Activated naive CD8-positive, alpha-beta T cell treated with anti-CD3 and anti-CD28 coated beads, Interleukin-2, amount 50 U/mL, for 24 hours (primary cell): Measurements from ENCODE around the gene RAB3GAP1.

Experiments used
- ATAC-seq: fragments of 150-1000 bp; cut with Tn5 transposase; one replicate; pipeline ENCODE4 v1.10.0; 2021
- DNase-seq: peaks from one replicate; pipeline ENCODE4 v3.0.0; 2021
- H3K27ac Mint-ChIP-seq: one replicate; pipeline ENCODE4 v1.8.0; 2021; ENCODE audit warnings: mild to moderate bottlenecking, mixed read lengths
- H3K27me3 Mint-ChIP-seq: one replicate; pipeline ENCODE4 v1.8.0; 2021; ENCODE audit warnings: mixed read lengths
- H3K36me3 Mint-ChIP-seq: one replicate; pipeline ENCODE4 v1.8.0; 2021; ENCODE audit warnings: low read depth, mixed read lengths
- H3K4me1 Mint-ChIP-seq: one replicate; pipeline ENCODE4 v1.8.0; 2021; ENCODE audit warnings: mixed read lengths
- H3K4me3 Mint-ChIP-seq: one replicate; pipeline ENCODE4 v1.8.0; 2021; ENCODE audit warnings: mild to moderate bottlenecking, moderate library complexity, mixed read lengths
- H3K9me3 Mint-ChIP-seq: one replicate; pipeline ENCODE4 v1.8.0; 2021; ENCODE audit warnings: mixed read lengths

The RAB3GAP1 gene

DNA sequence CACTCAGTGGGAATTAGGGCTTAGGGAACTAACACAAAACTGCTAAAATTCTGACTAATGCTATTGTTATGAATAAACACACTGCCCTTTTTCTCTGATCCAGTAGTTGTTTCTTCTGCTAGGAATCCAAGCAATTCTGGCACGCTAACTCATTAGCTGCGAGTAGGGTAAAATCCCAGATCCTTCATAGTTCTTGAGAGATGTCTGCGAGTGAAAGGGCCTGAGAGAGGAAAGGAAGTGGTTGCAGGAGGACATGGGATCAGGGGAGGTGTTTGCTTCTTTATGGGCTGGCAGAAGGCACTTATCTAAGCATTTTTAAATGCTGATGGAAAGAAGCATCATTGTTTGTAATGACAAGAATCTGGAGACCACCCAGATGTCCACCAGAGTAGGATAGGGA is 14.3 kb upstream of the RAB3GAP1 start:
- H3K27me3 Mint-ChIP-seq = peaks cover 2% of the 10 kb centered on the region
- H3K4me3 Mint-ChIP-seq = no peak overlapping the region
- no peak for DNase-seq
- no peaks in the 10 kb centered on the region for H3K9me3 Mint-ChIP-seq
- no peak for ATAC-seq
- H3K27ac Mint-ChIP-seq = no peak overlapping the region
- no peaks in the 10 kb centered on the region for H3K4me1 Mint-ChIP-seq
- H3K36me3 Mint-ChIP-seq = no peaks in the 10 kb centered on the region

DNA sequence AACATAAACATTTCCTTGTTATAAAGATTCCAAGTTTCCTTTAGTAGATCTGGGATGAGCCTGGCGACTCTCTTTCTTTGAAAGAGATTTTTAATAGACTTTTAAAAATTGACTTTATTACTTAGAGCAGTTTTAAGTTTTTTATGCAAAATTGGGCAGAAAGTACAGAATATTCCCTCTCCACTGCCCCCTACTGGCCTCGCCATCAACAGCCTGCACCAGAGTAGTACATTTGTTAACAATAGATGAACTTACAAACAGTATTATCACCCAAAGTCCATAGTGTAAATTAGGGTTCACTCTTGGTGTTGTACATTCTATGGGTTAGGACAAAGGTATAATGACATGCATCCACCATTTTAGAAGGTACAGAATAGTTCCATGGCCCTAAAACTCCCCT is 8.7 kb upstream of the RAB3GAP1 start:
- H3K27me3 Mint-ChIP-seq = peaks cover 2% of the 10 kb centered on the region
- H3K4me3 Mint-ChIP-seq = no peak overlapping the region
- no peaks in the 10 kb centered on the region for H3K4me1 Mint-ChIP-seq
- H3K27ac Mint-ChIP-seq = no peak overlapping the region
- no peak for ATAC-seq
- no peaks in the 10 kb centered on the region for H3K9me3 Mint-ChIP-seq
- DNase-seq = peak; percentile 45
- H3K36me3 Mint-ChIP-seq = no peaks in the 10 kb centered on the region

DNA sequence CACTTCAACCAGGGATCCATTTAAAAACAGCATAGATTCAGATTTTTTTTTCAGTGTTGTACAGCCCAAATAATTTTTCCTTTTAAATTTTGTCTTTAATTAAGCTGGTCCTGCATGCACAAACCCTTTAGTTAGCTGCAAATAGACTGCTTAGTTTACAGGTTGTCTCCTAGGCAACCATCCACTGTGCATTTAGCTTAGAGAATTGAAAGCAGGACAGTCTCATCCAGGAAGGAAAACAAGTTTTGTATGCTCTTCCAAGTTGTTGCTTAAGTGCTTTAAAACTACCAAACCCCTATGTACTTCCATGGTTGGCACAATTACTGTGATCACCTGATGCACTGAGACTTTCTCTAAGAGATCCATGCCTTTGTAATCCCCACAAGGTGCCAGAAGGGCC is 4.8 kb upstream of the RAB3GAP1 start, which contains the start of gene MAP3K19:
TSS of gene MAP3K19 (minus strand) at position 148 of the 400 bp plus-strand sequence. CDS start 22,800 bp downstream, outside the sequence.
- H3K9me3 Mint-ChIP-seq = no peaks in the 10 kb centered on the region
- H3K4me3 Mint-ChIP-seq = no peak within 1 kb of the TSS
- no peak within 1 kb of the TSS for H3K27ac Mint-ChIP-seq
- no peaks in the 10 kb centered on the region for H3K36me3 Mint-ChIP-seq
- DNase-seq (no peak), ATAC-seq (no peak)
- H3K27me3 Mint-ChIP-seq = no peaks in the 10 kb centered on the region
- H3K4me1 Mint-ChIP-seq = peaks cover 17% of the 10 kb centered on the region

DNA sequence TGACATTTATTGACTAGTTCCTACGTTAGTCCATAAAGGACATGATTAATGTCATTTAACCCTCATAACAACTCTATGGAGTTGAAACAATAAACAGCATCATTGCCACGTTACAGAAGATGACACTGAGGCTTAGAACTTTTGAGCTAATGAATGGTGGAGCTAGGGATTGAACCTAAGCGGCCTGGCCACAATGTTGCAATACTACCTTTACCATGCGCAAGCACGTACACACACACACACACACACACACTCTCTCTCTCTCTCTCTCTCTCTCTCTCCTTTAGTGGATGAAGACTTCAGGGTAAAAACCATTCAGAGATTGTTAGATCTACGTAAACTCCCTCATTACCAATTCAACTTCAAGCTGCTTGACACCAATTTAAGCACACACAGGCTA is 4.0 kb upstream of the RAB3GAP1 start:
- Mint-ChIP-seq H3K9me3 (no peaks in the 10 kb centered on the region), H3K36me3 (peaks cover 3% of the 10 kb centered on the region), H3K4me3 (no peak overlapping the region), H3K27ac (no peak overlapping the region), H3K27me3 (peaks cover 2% of the 10 kb centered on the region), H3K4me1 (peaks cover 23% of the 10 kb centered on the region)
- ATAC-seq (no peak), DNase-seq (no peak)

DNA sequence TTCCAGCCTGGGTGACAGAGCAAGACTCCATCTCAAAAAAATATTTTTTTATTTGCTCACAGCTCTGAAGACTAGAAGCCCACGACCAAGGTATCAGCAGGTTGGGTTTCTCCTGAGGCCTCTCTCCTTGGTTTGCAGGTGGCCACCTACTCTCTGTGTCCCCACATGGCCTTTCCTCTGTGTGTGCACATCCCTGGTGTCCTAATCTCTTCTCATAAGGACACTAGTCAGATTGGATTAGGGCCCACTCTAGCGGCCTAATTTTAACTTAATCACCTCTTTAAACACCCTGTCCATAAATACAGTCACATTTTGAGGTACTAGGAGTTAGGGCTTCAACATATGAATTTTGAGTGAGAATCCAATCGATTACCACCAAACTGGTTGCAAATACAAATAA is 2.0 kb upstream of the RAB3GAP1 start:
- Mint-ChIP-seq H3K4me3 (no peak overlapping the region), H3K36me3 (peaks cover 7% of the 10 kb centered on the region), H3K27me3 (peaks cover 2% of the 10 kb centered on the region), H3K4me1 (peaks cover 42% of the 10 kb centered on the region), H3K9me3 (no peaks in the 10 kb centered on the region), H3K27ac (no peak overlapping the region)
- ATAC-seq (no peak), DNase-seq (no peak)

DNA sequence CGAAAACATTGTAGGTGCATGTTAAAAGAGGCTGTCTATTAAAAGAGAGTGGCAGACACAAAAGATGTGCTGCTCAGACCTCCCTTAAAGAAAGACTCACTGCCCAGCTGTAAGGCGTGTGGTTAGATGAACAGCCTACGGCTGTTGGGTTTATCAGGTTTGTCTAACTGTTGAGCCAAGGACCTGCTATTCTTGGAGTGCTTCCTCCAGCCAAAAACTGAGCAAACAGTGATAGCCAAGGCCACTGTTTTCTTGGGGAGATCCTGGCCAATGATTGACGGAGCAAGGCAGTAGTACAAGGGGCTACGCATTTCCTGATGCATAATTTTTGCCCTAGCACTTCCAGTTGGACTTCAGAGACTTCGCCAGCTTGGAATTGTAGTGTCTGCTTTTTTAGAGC is 1.4 kb upstream of the RAB3GAP1 start:
- Mint-ChIP-seq H3K4me3 (peak overlapping the region; percentile 89), H3K27ac (peak overlapping the region; percentile 52), H3K36me3 (peaks cover 9% of the 10 kb centered on the region), H3K27me3 (peaks cover 2% of the 10 kb centered on the region), H3K4me1 (peaks cover 45% of the 10 kb centered on the region), H3K9me3 (no peaks in the 10 kb centered on the region)
- ATAC-seq (no peak), DNase-seq (no peak)

DNA sequence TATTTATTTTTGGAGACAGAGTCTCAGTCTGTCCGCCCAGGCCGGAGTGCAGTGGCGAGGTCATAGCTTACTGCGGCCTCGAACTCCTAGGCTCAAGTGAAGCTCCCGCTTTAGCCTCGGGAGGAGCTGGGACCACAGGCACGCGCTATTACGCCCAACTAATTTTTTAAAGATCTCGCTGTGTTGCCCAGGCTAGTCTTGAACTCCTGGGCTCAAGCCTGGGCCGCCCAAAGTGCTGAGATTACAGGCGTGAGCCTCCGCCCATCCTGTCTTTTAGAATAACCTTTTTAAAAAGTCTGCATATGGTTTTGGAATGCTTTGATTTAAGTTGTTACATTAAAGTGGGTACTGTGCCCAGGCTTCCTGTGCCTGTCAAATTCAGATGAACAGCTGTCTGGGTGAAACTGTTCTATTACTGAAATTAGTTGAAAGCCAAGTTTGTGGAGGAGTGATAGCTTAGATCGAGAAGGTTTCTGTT is 944 bp downstream of the RAB3GAP1 start:
- Mint-ChIP-seq H3K36me3 (peaks cover 18% of the 10 kb centered on the region), H3K27me3 (peaks cover 2% of the 10 kb centered on the region), H3K27ac (peak overlapping the region; percentile 99), H3K9me3 (no peaks in the 10 kb centered on the region), H3K4me3 (peak overlapping the region; percentile 89), H3K4me1 (peaks cover 65% of the 10 kb centered on the region)
- DNase-seq = peak; percentile 26
- peak; percentile 56 for ATAC-seq

DNA sequence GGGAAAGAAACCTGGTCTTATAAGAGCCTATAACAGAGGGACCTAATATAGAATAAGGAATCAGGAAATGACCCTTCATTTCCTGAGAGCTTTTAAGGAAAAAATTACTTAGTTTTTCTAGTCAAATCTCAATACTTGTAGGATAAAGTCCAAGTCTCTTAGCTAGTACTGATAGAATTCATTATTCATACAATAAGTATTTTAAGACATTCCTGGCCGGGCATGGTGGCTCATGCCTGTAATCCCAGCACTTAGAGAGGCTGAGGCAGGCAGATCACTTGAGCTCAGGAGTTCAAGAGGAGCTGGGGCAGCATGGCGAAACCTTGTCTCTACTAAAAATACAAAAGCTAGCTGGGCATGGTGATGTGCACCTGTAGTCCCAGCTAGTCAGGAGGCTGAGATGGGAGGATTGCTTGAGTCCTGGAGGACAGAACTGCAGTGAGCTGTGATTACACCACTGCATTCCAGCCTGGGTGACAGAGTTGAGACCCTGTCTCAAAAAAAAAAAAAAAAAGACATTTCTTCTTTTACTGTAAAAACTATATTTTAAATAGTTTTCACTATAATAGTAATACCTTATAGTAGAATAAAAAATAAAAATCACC is 3.2 kb downstream of the RAB3GAP1 start:
- H3K4me3 Mint-ChIP-seq = peak overlapping the region; percentile 89
- ATAC-seq (no peak), DNase-seq (no peak)
- peaks cover 27% of the 10 kb centered on the region for H3K36me3 Mint-ChIP-seq
- H3K9me3 Mint-ChIP-seq = no peaks in the 10 kb centered on the region
- H3K27me3 Mint-ChIP-seq = peaks cover 2% of the 10 kb centered on the region
- H3K27ac Mint-ChIP-seq = peak overlapping the region; percentile 99
- H3K4me1 Mint-ChIP-seq = peaks cover 71% of the 10 kb centered on the region

DNA sequence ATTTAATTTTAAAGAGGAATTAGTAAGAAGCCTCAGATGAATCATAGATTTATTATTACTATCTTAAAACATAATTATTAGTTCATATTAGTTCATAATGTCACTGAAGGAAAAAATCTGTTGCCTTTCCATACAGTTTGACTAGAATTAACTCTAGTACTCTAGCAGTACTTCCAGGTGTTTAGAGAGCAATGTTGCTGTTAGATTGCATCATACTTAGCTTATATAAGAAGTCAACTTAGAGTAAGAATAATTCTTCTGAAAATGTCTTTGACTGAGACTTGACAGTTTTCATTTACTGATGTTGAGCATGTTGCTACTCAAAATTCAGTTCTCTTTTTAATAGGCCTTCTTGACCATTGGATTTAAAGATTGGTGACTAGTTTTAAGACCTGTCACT is 4.7 kb downstream of the RAB3GAP1 start:
- Mint-ChIP-seq H3K4me1 (peaks cover 61% of the 10 kb centered on the region), H3K27ac (peak overlapping the region; percentile 81), H3K4me3 (no peak overlapping the region), H3K27me3 (peaks cover 2% of the 10 kb centered on the region), H3K9me3 (no peaks in the 10 kb centered on the region), H3K36me3 (peaks cover 36% of the 10 kb centered on the region)
- ATAC-seq (no peak), DNase-seq (no peak)

DNA sequence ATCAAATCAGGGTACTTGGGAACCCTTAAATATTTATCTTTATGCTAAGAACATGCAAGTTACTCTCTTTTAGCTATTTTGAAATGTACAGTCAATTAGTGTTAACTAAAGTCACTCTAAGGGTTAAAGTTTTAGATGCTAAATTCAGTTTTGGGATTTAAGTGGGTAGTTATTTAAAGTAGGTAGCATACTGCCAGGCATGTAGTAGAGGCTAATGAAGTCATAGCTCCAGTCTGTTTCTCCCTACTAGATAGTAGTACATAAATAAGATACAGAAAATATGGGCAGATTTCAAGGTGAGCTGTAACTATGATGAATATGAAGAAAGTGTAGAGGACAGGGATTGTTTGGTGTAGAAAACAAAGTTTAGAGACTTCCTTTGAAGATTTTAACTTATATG is 7.5 kb downstream of the RAB3GAP1 start:
- ATAC-seq (no peak), DNase-seq (no peak)
- Mint-ChIP-seq H3K9me3 (peaks cover 8% of the 10 kb centered on the region), H3K4me1 (peaks cover 59% of the 10 kb centered on the region), H3K27ac (no peak overlapping the region), H3K27me3 (no peaks in the 10 kb centered on the region), H3K4me3 (no peak overlapping the region), H3K36me3 (peaks cover 54% of the 10 kb centered on the region)

DNA sequence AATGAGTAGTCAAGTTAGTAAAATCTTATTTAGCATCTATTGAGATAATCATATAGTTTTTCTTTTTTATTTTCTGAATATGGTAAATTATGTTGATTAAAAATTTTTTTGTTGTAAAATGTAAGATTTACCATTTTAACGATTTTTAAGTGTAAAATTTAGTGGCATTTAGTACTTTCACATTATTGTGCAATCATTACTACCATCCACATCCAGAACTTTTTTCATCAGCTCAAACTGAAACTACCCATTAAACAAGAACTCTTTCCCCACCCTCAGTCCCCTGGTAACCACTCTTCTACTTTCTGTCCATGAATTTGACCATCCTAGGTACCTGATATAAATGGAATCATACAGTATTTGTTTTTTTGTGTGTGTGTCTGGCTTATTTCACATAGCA is 11.1 kb downstream of the RAB3GAP1 start:
- peaks cover 54% of the 10 kb centered on the region for H3K4me1 Mint-ChIP-seq
- peaks cover 8% of the 10 kb centered on the region for H3K9me3 Mint-ChIP-seq
- H3K36me3 Mint-ChIP-seq = peaks cover 62% of the 10 kb centered on the region
- ATAC-seq (no peak), DNase-seq (no peak)
- H3K27ac Mint-ChIP-seq = no peak overlapping the region
- H3K27me3 Mint-ChIP-seq = no peaks in the 10 kb centered on the region
- H3K4me3 Mint-ChIP-seq = no peak overlapping the region

DNA sequence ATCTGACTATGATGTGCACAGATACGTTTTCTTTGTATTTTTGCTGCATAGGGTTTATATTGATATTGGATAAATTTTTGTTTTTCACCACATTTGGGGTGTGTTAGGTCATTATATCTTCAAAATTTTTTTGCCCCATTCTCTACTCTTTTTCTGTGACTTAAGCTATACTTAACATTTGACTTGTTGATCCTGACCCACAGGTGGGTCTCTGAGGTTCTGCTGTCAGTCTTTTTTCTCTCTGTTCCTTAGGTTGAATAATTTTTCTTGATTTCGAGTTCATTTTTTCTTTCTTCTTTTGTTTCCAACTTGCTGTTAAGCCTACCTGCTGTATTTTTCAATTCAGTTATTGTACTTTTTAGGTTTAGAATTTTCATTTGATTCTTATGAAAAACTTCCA is 12.1 kb downstream of the RAB3GAP1 start:
- Mint-ChIP-seq H3K4me3 (no peak overlapping the region), H3K27ac (no peak overlapping the region), H3K4me1 (peaks cover 54% of the 10 kb centered on the region), H3K27me3 (no peaks in the 10 kb centered on the region), H3K36me3 (peaks cover 65% of the 10 kb centered on the region), H3K9me3 (peaks cover 14% of the 10 kb centered on the region)
- ATAC-seq (no peak), DNase-seq (no peak)

DNA sequence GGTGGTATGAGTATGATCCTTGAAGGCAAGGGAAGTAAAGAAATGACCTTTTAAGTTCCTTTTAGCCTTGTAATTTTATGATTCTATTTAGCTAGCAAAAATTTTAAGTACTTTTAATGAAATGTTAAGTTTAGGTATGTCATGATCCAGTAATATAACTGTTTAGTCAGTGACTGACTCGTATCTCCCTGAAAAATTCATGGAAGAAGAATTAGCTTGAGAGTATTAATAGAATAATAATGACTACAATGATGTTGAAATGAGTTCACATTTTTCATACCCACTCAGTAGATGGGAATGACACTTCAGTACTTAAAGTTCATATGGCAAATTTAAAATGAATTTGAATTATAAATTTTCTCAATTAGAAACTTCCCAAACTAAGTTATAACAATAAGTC is 14.6 kb downstream of the RAB3GAP1 start:
- Mint-ChIP-seq H3K4me3 (no peak overlapping the region), H3K27me3 (no peaks in the 10 kb centered on the region), H3K9me3 (peaks cover 28% of the 10 kb centered on the region), H3K27ac (no peak overlapping the region), H3K4me1 (peaks cover 60% of the 10 kb centered on the region), H3K36me3 (peaks cover 73% of the 10 kb centered on the region)
- no peak for ATAC-seq
- DNase-seq = no peak

DNA sequence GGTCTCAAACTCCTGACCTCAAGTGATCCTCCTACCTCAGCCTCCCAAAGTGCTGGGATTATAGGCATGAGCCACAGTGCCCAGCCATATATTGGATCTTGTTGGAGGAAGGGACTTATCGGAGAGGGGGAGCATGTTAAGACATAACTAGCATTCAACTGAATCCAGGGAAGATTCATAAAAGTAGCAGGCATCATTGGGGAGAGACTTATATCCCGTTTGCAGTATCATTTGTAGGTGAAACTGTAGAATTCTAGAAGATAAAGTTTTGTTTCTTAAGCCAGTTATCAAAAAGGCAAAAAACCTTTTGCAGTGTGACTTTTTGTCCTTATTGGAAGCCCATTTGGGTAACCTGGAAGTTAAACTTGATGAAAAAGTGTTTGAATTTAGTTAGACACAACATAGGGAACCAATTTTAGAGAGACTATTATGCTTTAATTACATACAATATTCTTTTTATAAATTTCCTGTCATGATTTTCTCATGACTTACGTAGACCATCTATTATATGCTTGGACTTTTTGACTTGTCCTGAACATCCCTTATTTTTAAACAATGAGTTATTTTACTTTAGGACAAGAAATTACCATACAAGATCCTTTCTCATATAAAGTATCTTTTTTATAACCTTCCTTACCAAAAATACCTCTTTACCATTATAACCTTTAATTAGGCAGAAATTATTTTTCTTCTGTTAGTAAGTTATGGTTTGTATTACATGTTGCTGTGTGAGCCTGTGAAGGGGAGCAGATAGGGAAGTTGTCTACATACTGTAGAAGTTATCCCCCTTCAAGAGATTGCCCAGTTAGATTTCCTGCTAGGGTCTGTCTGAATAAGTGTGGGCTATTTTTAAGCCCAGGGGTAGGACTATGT is 20.3 kb downstream of the RAB3GAP1 start:
- Mint-ChIP-seq H3K4me1 (peaks cover 27% of the 10 kb centered on the region), H3K27me3 (no peaks in the 10 kb centered on the region), H3K36me3 (peaks cover 59% of the 10 kb centered on the region), H3K4me3 (no peak overlapping the region), H3K27ac (no peak overlapping the region), H3K9me3 (peaks cover 33% of the 10 kb centered on the region)
- DNase-seq (no peak), ATAC-seq (no peak)

DNA sequence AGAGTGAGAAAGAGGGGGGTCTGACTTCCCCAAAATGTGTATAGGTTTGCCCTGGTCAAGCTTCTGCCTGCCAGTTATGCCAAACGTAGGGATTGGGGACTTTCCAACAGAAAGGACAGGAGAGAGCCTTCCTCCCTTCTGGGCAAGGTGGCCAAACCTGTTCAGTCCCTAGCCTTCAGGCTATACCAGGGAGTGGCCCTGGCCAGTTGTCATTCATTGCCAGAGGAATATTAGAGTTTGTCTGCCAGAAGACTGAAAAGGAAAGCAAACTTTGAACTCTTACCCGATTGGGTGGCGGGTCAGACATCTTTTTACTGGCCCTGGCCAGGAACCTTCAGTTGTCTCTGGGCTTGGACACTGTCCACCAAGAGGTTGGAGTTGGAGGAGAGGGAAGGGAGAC is 22.1 kb downstream of the RAB3GAP1 start:
- H3K27ac Mint-ChIP-seq = no peak overlapping the region

More for the DNA sequence above, 22.1 kb downstream of the RAB3GAP1 start:
- Mint-ChIP-seq H3K9me3 (peaks cover 30% of the 10 kb centered on the region), H3K4me3 (no peak overlapping the region), H3K36me3 (peaks cover 55% of the 10 kb centered on the region), H3K4me1 (peaks cover 22% of the 10 kb centered on the region), H3K27me3 (no peaks in the 10 kb centered on the region)
- DNase-seq (no peak), ATAC-seq (no peak)
